NCI-H524 treated with DMSO at 0.1 percent for 48 hours (cell line): ENCODE measurements around the gene ERBB2.
"Not testable (repeated sequence)": the region's sequence is repeated elsewhere in the genome, so short reads cannot be mapped to it uniquely, and the experiment has no call there.

Experiments used
- DNase-seq: peaks from one replicate; lab custom pipeline; 2025; lab: John Stamatoyannopoulos, UW

Gene ERBB2

GRCh38 chr17:39745335-39746144, 45.7 kb downstream of the ERBB2 start:
- DNase-seq, result no peak

GRCh38 chr17:39746145-39746461, 46.2 kb downstream of the ERBB2 start:
- DNase-seq, result no peak

- no peak for DNase-seq
These were observed 47.9 kb downstream of the ERBB2 start for GRCh38 chr17:39747745-39748144.

GRCh38 chr17:39748444-39749034, 48.7 kb downstream of the ERBB2 start:
- DNase-seq, result not testable (repeated sequence)

- DNase-seq, result no peak
These were observed 50.5 kb downstream of the ERBB2 start for GRCh38 chr17:39750131-39751015.

- DNase-seq, result no peak
These were observed 51.2 kb downstream of the ERBB2 start for GRCh38 chr17:39751016-39751543.

- no peak for DNase-seq
These were observed 51.8 kb downstream of the ERBB2 start for GRCh38 chr17:39751637-39752036.

GRCh38 chr17:39752241-39752881, 52.5 kb downstream of the ERBB2 start:
- no peak for DNase-seq

- DNase-seq, result no peak
These were observed 53.8 kb downstream of the ERBB2 start for GRCh38 chr17:39753514-39754160.

GRCh38 chr17:39754161-39754957, 54.5 kb downstream of the ERBB2 start:
- DNase-seq, result peak; percentile 21

- no peak for DNase-seq
These were observed 55.2 kb downstream of the ERBB2 start for GRCh38 chr17:39754958-39755553.

- no peak for DNase-seq
These were observed 55.9 kb downstream of the ERBB2 start for GRCh38 chr17:39755554-39756379.

- DNase-seq, result no peak
These were observed 56.7 kb downstream of the ERBB2 start for GRCh38 chr17:39756380-39757079.

GRCh38 chr17:39757176-39757662, 57.4 kb downstream of the ERBB2 start:
- DNase-seq, result no peak

- no peak for DNase-seq
These were observed 58.3 kb downstream of the ERBB2 start for GRCh38 chr17:39757931-39758873.

GRCh38 chr17:39759204-39759603, 59.3 kb downstream of the ERBB2 start:
- no peak for DNase-seq

- DNase-seq, result no peak
These were observed 62.1 kb downstream of the ERBB2 start for GRCh38 chr17:39761861-39762496.
